ENCODE results near the gene ILDR1.

The ILDR1 gene

GRCh38 chr3:122008166-122008565 is 13.9 kb downstream of the ILDR1 start:
- no peak overlapping the region for H3K4me3 ChIP-seq
- DNase-seq (ENCODE audit: low spot score in 2 of 2) = no peak
- in situ Hi-C loops (cut with MboI; ENCODE audit: low sequenced_read_pairs) = no loop called here
- H3K9me3 ChIP-seq = no peaks in the 10 kb centered on the region
- no peaks in the 10 kb centered on the region for H3K36me3 ChIP-seq (replicated peaks)
- peaks cover 5% of the 10 kb centered on the region for H3K27me3 ChIP-seq (ENCODE audit: low read depth)
- H3K4me1 ChIP-seq = no peaks in the 10 kb centered on the region

- in situ Hi-C loops (cut with MboI; ENCODE audit: low sequenced_read_pairs) = no loop called here
- no peak for DNase-seq (ENCODE audit: low spot score in 2 of 2)
- no peak overlapping the region for H3K4me3 ChIP-seq
- no peaks in the 10 kb centered on the region for H3K9me3 ChIP-seq
- peaks cover 11% of the 10 kb centered on the region for H3K27me3 ChIP-seq (ENCODE audit: low read depth)
- no peaks in the 10 kb centered on the region for H3K36me3 ChIP-seq (replicated peaks)
- no peaks in the 10 kb centered on the region for H3K4me1 ChIP-seq
These were observed 15.8 kb downstream of the ILDR1 start for GRCh38 chr3:122006267-122006666.

GRCh38 chr3:122004991-122005565 is 17.0 kb downstream of the ILDR1 start:
- H3K36me3 ChIP-seq (replicated peaks) = no peaks in the 10 kb centered on the region
- no peak for DNase-seq (ENCODE audit: low spot score in 2 of 2)
- no peaks in the 10 kb centered on the region for H3K9me3 ChIP-seq
- in situ Hi-C loops (cut with MboI; ENCODE audit: low sequenced_read_pairs) = no loop called here
- no peak overlapping the region for H3K4me3 ChIP-seq
- peaks cover 11% of the 10 kb centered on the region for H3K27me3 ChIP-seq (ENCODE audit: low read depth)
- H3K4me1 ChIP-seq = no peaks in the 10 kb centered on the region

- peaks cover 11% of the 10 kb centered on the region for H3K27me3 ChIP-seq (ENCODE audit: low read depth)
- DNase-seq (ENCODE audit: low spot score in 2 of 2) = no peak
- no peaks in the 10 kb centered on the region for H3K4me1 ChIP-seq
- H3K9me3 ChIP-seq = no peaks in the 10 kb centered on the region
- no peaks in the 10 kb centered on the region for H3K36me3 ChIP-seq (replicated peaks)
- H3K4me3 ChIP-seq = no peak overlapping the region
- in situ Hi-C loops (cut with MboI; ENCODE audit: low sequenced_read_pairs) = no loop called here
These were observed 17.9 kb downstream of the ILDR1 start for GRCh38 chr3:122004107-122004506.

GRCh38 chr3:122003606-122004005 is 18.4 kb downstream of the ILDR1 start:
- Histone ChIP-seq H3K36me3 (replicated peaks) (no peaks in the 10 kb centered on the region), H3K4me1 (no peaks in the 10 kb centered on the region), H3K4me3 (no peak overlapping the region), H3K9me3 (no peaks in the 10 kb centered on the region), H3K27me3 (ENCODE audit: low read depth) (peaks cover 11% of the 10 kb centered on the region)
- DNase-seq (ENCODE audit: low spot score in 2 of 2) = no peak
- in situ Hi-C loops (cut with MboI; ENCODE audit: low sequenced_read_pairs) = no loop called here

GRCh38 chr3:122003112-122003511 is 18.9 kb downstream of the ILDR1 start:
- in situ Hi-C loops (cut with MboI; ENCODE audit: low sequenced_read_pairs) = no loop called here
- no peaks in the 10 kb centered on the region for H3K36me3 ChIP-seq (replicated peaks)

GRCh38 chr3:122002611-122003010 is 19.4 kb downstream of the ILDR1 start:
- Histone ChIP-seq H3K36me3 (replicated peaks) (no peaks in the 10 kb centered on the region), H3K27me3 (ENCODE audit: low read depth) (peaks cover 11% of the 10 kb centered on the region), H3K4me1 (no peaks in the 10 kb centered on the region), H3K4me3 (no peak overlapping the region), H3K9me3 (no peaks in the 10 kb centered on the region)
- no peak for DNase-seq (ENCODE audit: low spot score in 2 of 2)
- in situ Hi-C loops (cut with MboI; ENCODE audit: low sequenced_read_pairs) = no loop called here

More at GRCh38 chr3:122003112-122003511, 18.9 kb downstream of the ILDR1 start:
- H3K4me3 ChIP-seq = no peak overlapping the region
- H3K27me3 ChIP-seq (ENCODE audit: low read depth) = peaks cover 11% of the 10 kb centered on the region
- H3K4me1 ChIP-seq = no peaks in the 10 kb centered on the region
- DNase-seq (ENCODE audit: low spot score in 2 of 2) = no peak
- H3K9me3 ChIP-seq = no peaks in the 10 kb centered on the region

- Histone ChIP-seq H3K27me3 (ENCODE audit: low read depth) (peaks cover 11% of the 10 kb centered on the region), H3K4me3 (no peak overlapping the region), H3K36me3 (replicated peaks) (no peaks in the 10 kb centered on the region), H3K4me1 (no peaks in the 10 kb centered on the region), H3K9me3 (no peaks in the 10 kb centered on the region)
- no peak for DNase-seq (ENCODE audit: low spot score in 2 of 2)
- in situ Hi-C loops (cut with MboI; ENCODE audit: low sequenced_read_pairs) = no loop called here
These were observed 20.2 kb downstream of the ILDR1 start for GRCh38 chr3:122001892-122002291.

GRCh38 chr3:122000936-122001605 is 21.0 kb downstream of the ILDR1 start:
- peaks cover 11% of the 10 kb centered on the region for H3K27me3 ChIP-seq (ENCODE audit: low read depth)
- H3K9me3 ChIP-seq = no peaks in the 10 kb centered on the region
- H3K4me3 ChIP-seq = no peak overlapping the region
- no peak for DNase-seq (ENCODE audit: low spot score in 2 of 2)
- in situ Hi-C loops (cut with MboI; ENCODE audit: low sequenced_read_pairs) = no loop called here
- no peaks in the 10 kb centered on the region for H3K36me3 ChIP-seq (replicated peaks)
- H3K4me1 ChIP-seq = no peaks in the 10 kb centered on the region

- Histone ChIP-seq H3K27me3 (ENCODE audit: low read depth) (peaks cover 11% of the 10 kb centered on the region), H3K9me3 (no peaks in the 10 kb centered on the region), H3K36me3 (replicated peaks) (no peaks in the 10 kb centered on the region), H3K4me1 (no peaks in the 10 kb centered on the region), H3K4me3 (no peak overlapping the region)
- DNase-seq (ENCODE audit: low spot score in 2 of 2) = no peak
- in situ Hi-C loops (cut with MboI; ENCODE audit: low sequenced_read_pairs) = no loop called here
These were observed 22.1 kb downstream of the ILDR1 start for GRCh38 chr3:121999931-122000330.

- Histone ChIP-seq H3K36me3 (replicated peaks) (no peaks in the 10 kb centered on the region), H3K4me3 (no peak overlapping the region), H3K9me3 (no peaks in the 10 kb centered on the region), H3K4me1 (no peaks in the 10 kb centered on the region), H3K27me3 (ENCODE audit: low read depth) (peaks cover 8% of the 10 kb centered on the region)
- in situ Hi-C loops (cut with MboI; ENCODE audit: low sequenced_read_pairs) = no loop called here
- no peak for DNase-seq (ENCODE audit: low spot score in 2 of 2)
These were observed 23.2 kb downstream of the ILDR1 start for GRCh38 chr3:121998611-121999473.

GRCh38 chr3:121998030-121998580 is 23.9 kb downstream of the ILDR1 start:
- H3K4me3 ChIP-seq = no peak overlapping the region
- no peaks in the 10 kb centered on the region for H3K9me3 ChIP-seq
- peaks cover 6% of the 10 kb centered on the region for H3K27me3 ChIP-seq (ENCODE audit: low read depth)
- no peak for DNase-seq (ENCODE audit: low spot score in 2 of 2)
- no peaks in the 10 kb centered on the region for H3K4me1 ChIP-seq
- in situ Hi-C loops (cut with MboI; ENCODE audit: low sequenced_read_pairs) = no loop called here
- H3K36me3 ChIP-seq (replicated peaks) = no peaks in the 10 kb centered on the region

GRCh38 chr3:121997372-121997771 is 24.7 kb downstream of the ILDR1 start:
- H3K4me1 ChIP-seq = no peaks in the 10 kb centered on the region
- no peak for DNase-seq (ENCODE audit: low spot score in 2 of 2)
- no peaks in the 10 kb centered on the region for H3K36me3 ChIP-seq (replicated peaks)
- peaks cover under 1% of the 10 kb centered on the region for H3K27me3 ChIP-seq (ENCODE audit: low read depth)
- in situ Hi-C loops (cut with MboI; ENCODE audit: low sequenced_read_pairs) = no loop called here
- no peak overlapping the region for H3K4me3 ChIP-seq
- H3K9me3 ChIP-seq = no peaks in the 10 kb centered on the region

- in situ Hi-C loops (cut with MboI; ENCODE audit: low sequenced_read_pairs) = no loop called here
- no peak overlapping the region for H3K4me3 ChIP-seq
- no peak for DNase-seq (ENCODE audit: low spot score in 2 of 2)
- H3K27me3 ChIP-seq (ENCODE audit: low read depth) = no peaks in the 10 kb centered on the region; the same call in 1 of the 2 replicates
- H3K9me3 ChIP-seq = no peaks in the 10 kb centered on the region
- no peaks in the 10 kb centered on the region for H3K36me3 ChIP-seq (replicated peaks)
- H3K4me1 ChIP-seq = no peaks in the 10 kb centered on the region
These were observed 25.6 kb downstream of the ILDR1 start for GRCh38 chr3:121996441-121996840.

Data from HAP-1 (cell line).